Ovary (tissue), 9 donors: ENCODE measurements around the gene RABGAP1L. TPM values are rescaled to one million over a fixed set of nuclear protein-coding genes. Genes with fewer than 3 reads are reported as not detected.
"Not testable (repeated sequence)": the region's sequence is repeated elsewhere in the genome, so short reads cannot be mapped to it uniquely, and the experiment has no call there.

ENCODE experiments used
- DNase-seq, 5 donors: peaks; one replicate each; pipeline ENCODE4 v3.0.0-alpha.2; 2019 to 2020
- H3K27ac ChIP-seq, 2 donors: fragments of 200-600 bp; one replicate each; pipeline versions ENCODE4 v1.5.1 to v1.8.0; 2019 to 2022
- H3K27me3 ChIP-seq: fragments of 200-600 bp; one replicate; pipeline ENCODE4 v1.8.0; 2022
- H3K36me3 ChIP-seq: fragments of 200-600 bp; sonication (generic); one replicate; pipeline ENCODE4 v1.5.1; 2019
- H3K4me1 ChIP-seq: one replicate; pipeline ENCODE4 v1.8.1; 2013; ENCODE audit warnings: mild to moderate bottlenecking, moderate library complexity; ENCODE audit not compliant: insufficient read depth
- H3K4me3 ChIP-seq: fragments of 200-600 bp; sonication (generic); one replicate; pipeline ENCODE4 v1.5.1; 2017
- H3K9me3 ChIP-seq, 2 donors: fragments of 200-600 bp in 1 of 2; sonication (generic) in 1 of 2; one replicate each; pipeline versions ENCODE4 v1.5.1 to v1.8.1; 2013 to 2019; ENCODE audit warnings: mild to moderate bottlenecking in 1 of 2, moderate library complexity in 1 of 2
- EP300 ChIP-seq: sonication (generic); formaldehyde crosslinking; IDR thresholded peaks from one replicate; pipeline ENCODE4 v1.6.1; 2017; ENCODE audit warnings: antibody characterized with exemption
- POLR2A ChIP-seq: fragments of 450-650 bp; IDR thresholded peaks from one replicate; pipeline ENCODE4 v1.6.1; 2017; ENCODE audit warnings: antibody characterized with exemption, mild to moderate bottlenecking, moderate library complexity
- WGBS, 3 donors: extraction: QIAGEN DNeasy Blood & Tissue Kit in 1 of 3; methylation state at CpG; one replicate each; pipeline versions ENCODE4 v1.1.5 to v1.1.7; 2013 to 2017; 5-methylcytosine and 5-hydroxymethylcytosine counted together
- intact Hi-C, 4 donors: fragments of 100-400 bp; cut with DNase I; formaldehyde crosslinking; loops; one replicate each; pipeline versions ENCODE4 v1.11.0 to v1.15.1; 2022 to 2023
- polyA plus RNA-seq, 2 donors: library from polyadenylated mRNA; stranded (reverse); fragments of 200-250 nt in 1 of 2; fragments of 350-450 nt in 1 of 2; fragmentation: Illumina TruSeq in 1 of 2; extraction: RNeasy Lipid Tissue Mini Kit (QIAGEN cat#74804) in 1 of 2; gene quantifications; one replicate each; pipeline ENCODE4 v1.2.3, GENCODE V29; 2013 to 2014
- total RNA-seq, 7 donors: library from RNA; depleted of rRNA in 2 of 7; stranded (reverse); fragments of >200 nt in 2 of 7; fragmentation: NEBNext Ultra II Directional in 3 of 7; extraction: Animal tissue kit (Norgen Biotek cat#: 25700) in 3 of 7; gene quantifications; one replicate each; pipeline versions ENCODE4 v1.1.0 to v1.2.4, GENCODE V29; 2016 to 2023
- TF ChIP-seq, protein P1 (sequence below), 3 donors: fragments of 450-650 bp in 2 of 3; fragments of 200-600 bp in 1 of 3; IDR thresholded peaks; one replicate each; pipeline versions ENCODE4 v1.5.1 to v1.8.0; 2016 to 2022; ENCODE audit warnings: antibody characterized with exemption in 3 of 3, mild to moderate bottlenecking in 1 of 3
- donor health status: DM: no; HTN: no; CAD: no; lungs with moderate emphysema.
- donor health status: DM: no; HTN: no; CAD: no.
- donor health status: Bipolar disorder and iron deficiency.
- donor health status: DM: yes; HTN: yes; CAD: no.
- donor health status: DM: no; HTN: no; CAD: no.
- donor health status: DM: yes; HTN: yes; CAD: no.

RABGAP1L gene
- total and polyA plus RNA-seq, 9 donors: 17.1 to 56.5 (median 43.6) TPM

DNA sequence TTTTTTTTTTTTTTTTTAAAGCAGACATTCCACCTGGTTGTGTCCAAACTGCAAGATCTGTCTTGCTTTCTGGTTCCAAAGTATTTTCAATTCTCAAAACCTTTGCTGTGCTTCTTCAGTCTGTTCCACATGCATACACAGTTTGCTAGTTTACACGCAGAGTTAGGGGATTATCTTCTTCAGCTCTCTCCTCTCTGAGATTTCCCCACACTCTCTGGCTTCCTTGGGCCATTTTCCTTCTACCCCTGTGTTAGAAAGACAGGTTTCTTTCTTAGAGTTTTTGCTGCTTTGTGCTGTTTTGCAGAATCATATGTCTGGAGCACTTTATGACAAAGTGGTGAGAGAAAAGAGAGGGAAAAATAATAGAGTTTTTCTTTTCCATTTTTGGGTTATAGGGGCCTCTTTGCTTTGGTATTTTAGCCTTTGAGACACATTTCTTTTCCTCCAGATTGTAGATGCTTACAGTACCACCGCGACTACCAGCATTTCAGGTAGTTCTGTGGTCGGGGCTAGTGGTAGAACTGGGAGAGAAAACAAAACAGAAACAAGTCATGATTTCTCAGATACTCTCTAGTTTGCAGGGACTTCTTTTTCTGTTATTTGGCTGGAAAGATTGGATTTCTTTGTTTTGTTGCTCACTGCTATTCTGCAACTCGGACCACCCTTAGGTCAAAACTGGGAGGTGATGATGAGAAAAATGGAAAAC is 66.3 kb downstream of the RABGAP1L start:
- H3K36me3 ChIP-seq: no peaks in the 10 kb centered on the region
- H3K4me3 ChIP-seq: no peak overlapping the region
- no peak overlapping the region for H3K27ac ChIP-seq
- no peaks in the 10 kb centered on the region for H3K9me3 ChIP-seq
- 93 to 95% (median 94%) methylated on average over 5 of the region's 5 CpGs for WGBS, 3 donors
- TF ChIP-seq EP300: no peak
- no peak for TF ChIP-seq POLR2A
- TF ChIP-seq, protein P1, sequence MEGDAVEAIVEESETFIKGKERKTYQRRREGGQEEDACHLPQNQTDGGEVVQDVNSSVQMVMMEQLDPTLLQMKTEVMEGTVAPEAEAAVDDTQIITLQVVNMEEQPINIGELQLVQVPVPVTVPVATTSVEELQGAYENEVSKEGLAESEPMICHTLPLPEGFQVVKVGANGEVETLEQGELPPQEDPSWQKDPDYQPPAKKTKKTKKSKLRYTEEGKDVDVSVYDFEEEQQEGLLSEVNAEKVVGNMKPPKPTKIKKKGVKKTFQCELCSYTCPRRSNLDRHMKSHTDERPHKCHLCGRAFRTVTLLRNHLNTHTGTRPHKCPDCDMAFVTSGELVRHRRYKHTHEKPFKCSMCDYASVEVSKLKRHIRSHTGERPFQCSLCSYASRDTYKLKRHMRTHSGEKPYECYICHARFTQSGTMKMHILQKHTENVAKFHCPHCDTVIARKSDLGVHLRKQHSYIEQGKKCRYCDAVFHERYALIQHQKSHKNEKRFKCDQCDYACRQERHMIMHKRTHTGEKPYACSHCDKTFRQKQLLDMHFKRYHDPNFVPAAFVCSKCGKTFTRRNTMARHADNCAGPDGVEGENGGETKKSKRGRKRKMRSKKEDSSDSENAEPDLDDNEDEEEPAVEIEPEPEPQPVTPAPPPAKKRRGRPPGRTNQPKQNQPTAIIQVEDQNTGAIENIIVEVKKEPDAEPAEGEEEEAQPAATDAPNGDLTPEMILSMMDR (IDR thresholded peaks at IDR 0.05): no peak
- intact Hi-C loops: no loop called here
- DNase-seq: no peak
- no peaks in the 10 kb centered on the region for H3K27me3 ChIP-seq
- H3K4me1 ChIP-seq: no peaks in the 10 kb centered on the region

DNA sequence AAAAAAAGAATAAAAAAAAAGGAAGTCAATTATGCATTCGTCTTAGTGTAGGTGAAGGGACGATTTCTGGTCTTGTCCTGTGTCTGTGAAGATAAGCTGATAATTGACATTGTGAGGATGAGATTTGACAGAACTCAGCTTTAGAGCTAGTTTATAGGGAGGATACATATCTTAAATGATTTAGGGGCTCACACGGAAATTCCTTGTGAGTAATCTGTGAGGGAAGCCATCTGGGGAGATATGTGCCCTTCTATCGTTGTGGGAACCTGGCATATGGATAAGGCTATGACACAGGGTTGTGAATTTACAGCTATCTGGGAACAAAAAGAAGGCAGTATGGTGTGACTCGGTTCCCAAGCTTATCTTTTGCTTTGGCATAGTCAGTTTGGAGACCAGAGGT is 71.1 kb downstream of the RABGAP1L start:
- H3K27ac ChIP-seq: no peak overlapping the region
- WGBS, 3 donors: 35 to 40% (median 36%) methylated on average over 5 of the region's 5 CpGs
- DNase-seq: no peak
- no peak overlapping the region for H3K4me3 ChIP-seq
- no peaks in the 10 kb centered on the region for H3K36me3 ChIP-seq
- H3K9me3 ChIP-seq: no peaks in the 10 kb centered on the region
- intact Hi-C loops: no loop called here
- no peaks in the 10 kb centered on the region for H3K27me3 ChIP-seq
- no peak for TF ChIP-seq EP300
- TF ChIP-seq, protein P1 (IDR thresholded peaks at IDR 0.05): no peak
- no peak for TF ChIP-seq POLR2A
- H3K4me1 ChIP-seq: no peaks in the 10 kb centered on the region

DNA sequence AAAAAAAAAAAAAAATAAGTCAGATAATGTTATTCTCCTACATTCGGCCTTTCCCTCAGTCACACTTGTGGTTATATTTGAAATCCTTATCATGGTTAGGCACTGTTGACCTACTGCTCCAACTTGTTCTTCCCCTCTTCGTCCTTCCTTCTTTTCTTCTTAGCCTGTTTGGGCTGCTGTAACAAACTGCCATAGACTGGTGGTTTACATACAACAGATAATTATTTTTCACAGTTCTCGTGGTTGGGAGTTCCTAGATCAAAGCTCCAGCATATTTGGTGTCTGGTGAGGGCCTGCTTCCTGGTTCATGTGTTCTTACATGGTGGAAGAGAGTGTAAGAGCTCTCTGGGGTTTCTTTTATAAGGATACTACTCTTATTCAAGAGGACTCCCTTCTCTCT is 73.4 kb downstream of the RABGAP1L start:
- H3K9me3 ChIP-seq: no peaks in the 10 kb centered on the region
- no peaks in the 10 kb centered on the region for H3K27me3 ChIP-seq
- H3K4me1 ChIP-seq: no peaks in the 10 kb centered on the region
- no peak overlapping the region for H3K27ac ChIP-seq
- TF ChIP-seq EP300 (no peak), POLR2A (no peak)
- TF ChIP-seq, protein P1 (IDR thresholded peaks at IDR 0.05): no peak
- intact Hi-C loops: no loop called here
- H3K36me3 ChIP-seq: no peaks in the 10 kb centered on the region
- H3K4me3 ChIP-seq: no peak overlapping the region
- no peak for DNase-seq
- WGBS, 3 donors: 89 to 95% (median 94%) methylated on average over 3 of the region's 3 CpGs

DNA sequence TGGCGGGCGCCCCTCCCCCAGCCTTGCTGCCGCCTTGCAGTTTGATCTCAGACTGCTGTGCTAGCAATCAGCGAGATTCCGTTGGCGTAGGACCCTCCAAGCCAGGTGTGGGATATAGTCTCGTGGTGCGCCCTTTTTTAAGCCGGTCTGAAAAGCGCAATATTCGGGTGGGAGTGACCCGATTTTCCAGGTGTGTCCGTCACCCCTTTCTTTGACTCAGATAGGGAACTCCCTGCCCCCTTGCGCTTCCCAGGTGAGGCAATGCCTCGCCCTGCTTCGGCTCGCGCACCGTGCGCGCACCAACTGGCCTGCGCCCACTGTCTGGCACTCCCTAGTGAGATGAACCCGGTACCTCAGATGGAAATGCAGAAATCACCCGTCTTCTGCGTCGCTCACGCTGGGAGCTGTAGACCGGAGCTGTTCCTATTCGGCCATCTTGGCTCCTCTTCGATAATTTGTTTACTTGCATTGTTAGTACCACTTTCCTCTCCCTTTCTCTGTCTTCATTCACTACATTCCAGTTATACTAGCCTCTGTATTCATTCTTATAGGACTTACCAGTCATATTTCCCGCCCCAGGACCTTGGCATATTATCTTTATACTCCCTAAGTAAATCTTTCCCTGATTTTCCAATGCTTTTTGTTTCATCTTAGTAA is 79.7 kb downstream of the RABGAP1L start:
- H3K36me3 ChIP-seq, H3K4me3 ChIP-seq, H3K27me3 ChIP-seq, intact Hi-C loops, H3K9me3 ChIP-seq, H3K4me1 ChIP-seq, H3K27ac ChIP-seq, DNase-seq: not testable (repeated sequence)
- WGBS, 3 donors: 88 to 96% (median 93%) methylated on average over 29 to 31 of the region's 31 CpGs

DNA sequence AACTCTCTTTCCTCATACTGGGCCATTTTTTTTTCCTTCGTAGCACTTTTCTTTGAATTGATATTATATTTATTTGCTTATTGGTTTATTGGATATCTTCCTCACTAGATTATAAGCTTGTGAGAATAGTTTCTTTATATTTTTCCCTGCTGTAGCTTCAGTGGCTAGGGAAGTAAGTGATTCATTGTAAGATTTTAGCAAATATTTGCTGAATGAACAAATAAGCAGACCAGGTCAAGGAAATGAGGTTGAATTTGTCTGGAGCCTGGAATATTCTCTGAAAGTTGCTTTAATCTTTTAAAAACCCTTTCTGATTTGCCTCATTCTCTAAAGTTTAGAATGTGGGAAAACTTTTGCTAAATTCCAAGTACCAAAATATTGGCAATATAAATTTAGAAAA is 80.2 kb downstream of the RABGAP1L start:
- no peak overlapping the region for H3K27ac ChIP-seq
- H3K4me1 ChIP-seq: no peaks in the 10 kb centered on the region
- no peak for DNase-seq
- no peaks in the 10 kb centered on the region for H3K36me3 ChIP-seq
- H3K27me3 ChIP-seq: no peaks in the 10 kb centered on the region
- WGBS, 3 donors: 71 to 88% (median 80%) methylated on average over 1 of the region's 1 CpG
- intact Hi-C loops: no loop called here
- no peaks in the 10 kb centered on the region for H3K9me3 ChIP-seq
- no peak overlapping the region for H3K4me3 ChIP-seq
- TF ChIP-seq EP300 (no peak), POLR2A (no peak)
- TF ChIP-seq, protein P1 (IDR thresholded peaks at IDR 0.05): no peak
